Lower lobe of right lung (tissue), 2 donors: ENCODE measurements around the gene RBBP5. TPM values are rescaled to one million over a fixed set of nuclear protein-coding genes. Genes with fewer than 3 reads are reported as not detected.

Experiments
- ATAC-seq, 2 donors: fragments of 200-7000 bp; cut with Tn5 transposase; one replicate each; pipeline ENCODE4 v1.9.1; 2020 to 2022; ENCODE audit warnings: mild to moderate bottlenecking in 2 of 2, moderate library complexity in 2 of 2
- DNase-seq: peaks from one replicate; pipeline ENCODE4 v3.0.0-alpha.2; 2020
- H3K27ac ChIP-seq: fragments of 200-600 bp; one replicate; pipeline ENCODE4 v1.8.0; 2022
- H3K27me3 ChIP-seq: fragments of 200-600 bp; one replicate; pipeline ENCODE4 v1.8.0; 2022; ENCODE audit warnings: low read depth
- H3K36me3 ChIP-seq: fragments of 200-600 bp; one replicate; pipeline ENCODE4 v1.8.0; 2022; ENCODE audit warnings: mild to moderate bottlenecking
- H3K4me1 ChIP-seq: fragments of 200-600 bp; one replicate; pipeline ENCODE4 v1.8.0; 2022
- H3K4me3 ChIP-seq: fragments of 200-600 bp; one replicate; pipeline ENCODE4 v1.8.0; 2022; ENCODE audit warnings: mild to moderate bottlenecking
- H3K9me3 ChIP-seq: fragments of 200-600 bp; one replicate; pipeline ENCODE4 v1.8.0; 2022
- CTCF ChIP-seq: fragments of 200-600 bp; IDR thresholded peaks from one replicate; pipeline ENCODE4 v1.8.0; 2022; ENCODE audit warnings: antibody characterized with exemption, mild to moderate bottlenecking
- intact Hi-C: fragments of 100-400 bp; cut with DNase I; formaldehyde crosslinking; loops from one replicate; pipeline ENCODE4 v1.11.0; 2022
- total RNA-seq: library from RNA; stranded (reverse); fragmentation: NEBNext Ultra II Directional; extraction: Animal tissue kit (Norgen Biotek cat#: 25700); gene quantifications from one replicate; pipeline ENCODE4 v1.2.1, GENCODE V29; 2021
- donor health status: DM: no; HTN: yes; CAD: no; lungs with severe emphysema.

RBBP5 gene
- total RNA-seq, 1 donor from 2014 or later = 17.9 TPM

- Histone ChIP-seq H3K27ac (no peak overlapping the region), H3K36me3 (no peaks in the 10 kb centered on the region), H3K4me3 (no peak overlapping the region), H3K27me3 (no peaks in the 10 kb centered on the region), H3K4me1 (no peaks in the 10 kb centered on the region), H3K9me3 (no peaks in the 10 kb centered on the region)
- TF ChIP-seq CTCF = no peak
- no peak for DNase-seq
- intact Hi-C loops = no loop called here
- no peak for ATAC-seq
Observed at GRCh38 chr1:205073511-205073910, 48.3 kb downstream of the RBBP5 start.

DNA sequence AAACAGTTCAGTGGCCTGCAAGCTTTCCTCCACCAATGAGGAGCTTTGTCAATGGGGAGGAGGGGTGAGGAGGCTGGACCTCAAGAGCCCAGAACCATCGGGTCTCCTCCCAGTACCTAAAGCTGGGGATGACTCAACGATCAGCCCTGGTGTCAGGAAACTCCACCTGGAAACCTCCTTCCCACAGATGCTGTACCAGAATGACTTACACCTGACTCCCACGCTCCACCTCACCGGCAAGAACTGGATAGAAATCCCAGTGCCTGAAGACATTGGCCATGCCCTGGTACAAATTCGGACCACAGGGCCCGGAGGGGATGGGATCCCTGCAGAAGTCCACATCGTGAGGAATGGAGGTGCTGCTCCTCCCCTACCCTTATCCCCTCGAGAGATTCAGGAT, 48.9 kb downstream of the RBBP5 start:
- Histone ChIP-seq H3K27ac (no peak overlapping the region), H3K4me3 (no peak overlapping the region), H3K36me3 (no peaks in the 10 kb centered on the region), H3K4me1 (no peaks in the 10 kb centered on the region), H3K27me3 (no peaks in the 10 kb centered on the region), H3K9me3 (no peaks in the 10 kb centered on the region)
- DNase-seq = no peak
- TF ChIP-seq CTCF = no peak
- intact Hi-C loops = no loop called here
- ATAC-seq = no peak

DNA sequence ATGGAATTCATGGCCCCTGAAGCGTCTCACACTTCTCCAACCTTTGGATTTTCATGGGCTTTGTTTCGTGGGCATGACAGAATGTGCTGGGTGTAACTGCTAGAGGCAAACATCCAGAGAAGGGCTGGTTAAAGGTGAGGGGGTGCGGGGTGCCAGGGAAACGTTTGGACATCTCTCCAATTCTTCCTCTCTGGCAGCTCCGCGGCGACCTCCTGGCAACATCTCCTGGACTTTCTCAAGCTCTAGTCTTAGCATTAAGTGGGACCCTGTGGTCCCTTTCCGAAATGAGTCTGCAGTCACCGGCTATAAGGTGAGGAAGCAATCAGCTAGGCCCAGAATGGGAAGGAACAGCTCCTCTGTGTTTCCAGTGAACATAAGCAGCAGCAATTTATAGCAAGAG, 49.5 kb downstream of the RBBP5 start:
- DNase-seq (no peak), ATAC-seq (no peak)
- Histone ChIP-seq H3K36me3 (no peaks in the 10 kb centered on the region), H3K27me3 (no peaks in the 10 kb centered on the region), H3K9me3 (no peaks in the 10 kb centered on the region), H3K27ac (no peak overlapping the region), H3K4me3 (no peak overlapping the region), H3K4me1 (no peaks in the 10 kb centered on the region)
- intact Hi-C loops = no loop called here
- no peak for TF ChIP-seq CTCF

DNA sequence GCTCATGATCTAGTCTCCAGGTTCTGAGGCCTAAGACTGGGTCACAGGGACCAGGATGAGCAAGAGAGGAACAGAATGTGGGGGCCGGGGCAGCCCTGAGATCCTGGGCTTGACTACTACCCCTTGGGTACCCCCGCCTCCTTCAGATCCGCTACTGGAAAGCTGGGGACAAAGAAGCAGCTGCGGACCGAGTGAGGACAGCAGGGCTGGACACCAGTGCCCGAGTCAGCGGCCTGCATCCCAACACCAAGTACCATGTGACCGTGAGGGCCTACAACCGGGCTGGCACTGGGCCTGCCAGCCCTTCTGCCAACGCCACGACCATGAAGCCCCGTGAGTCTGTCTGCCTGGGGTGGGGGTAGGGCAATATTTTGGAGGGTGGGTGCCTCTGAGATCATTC, 50.0 kb downstream of the RBBP5 start:
- H3K27ac ChIP-seq = no peak overlapping the region
- H3K36me3 ChIP-seq = no peaks in the 10 kb centered on the region
- H3K4me3 ChIP-seq = no peak overlapping the region
- H3K4me1 ChIP-seq = no peaks in the 10 kb centered on the region
- no peak for TF ChIP-seq CTCF
- intact Hi-C loops = no loop called here
- no peak for DNase-seq
- no peaks in the 10 kb centered on the region for H3K27me3 ChIP-seq
- ATAC-seq = no peak
- no peaks in the 10 kb centered on the region for H3K9me3 ChIP-seq

- Histone ChIP-seq H3K9me3 (no peaks in the 10 kb centered on the region), H3K27me3 (no peaks in the 10 kb centered on the region), H3K4me1 (no peaks in the 10 kb centered on the region), H3K36me3 (no peaks in the 10 kb centered on the region), H3K27ac (no peak overlapping the region), H3K4me3 (no peak overlapping the region)
- ATAC-seq (no peak), DNase-seq (no peak)
- intact Hi-C loops = no loop called here
- TF ChIP-seq CTCF = no peak
Observed at GRCh38 chr1:205071028-205071409, 50.8 kb downstream of the RBBP5 start.
